Measurements from ENCODE around the gene CD46.
A peak's percentile ranks its signal among the peaks of the same experiment; 100 is the strongest.
"Not testable (repeated sequence)": the region's sequence is repeated elsewhere in the genome, so short reads cannot be mapped to it uniquely, and the experiment has no call there.

Gene CD46

GRCh38 chr1:207742850-207743555, 8.9 kb upstream of the CD46 start:
- in situ Hi-C loops (cut with HindIII; ENCODE audit: low pct_unique_long_range_greater_than_20kb, low sequenced_read_pairs): no loop called here
- DNase-seq (ENCODE audit: low read depth in 1 of 2, low spot score in 1 of 2): no peak
- TF ChIP-seq JUND (IDR thresholded peaks at IDR 0.05; ENCODE audit: low read depth): no peak

DNA sequence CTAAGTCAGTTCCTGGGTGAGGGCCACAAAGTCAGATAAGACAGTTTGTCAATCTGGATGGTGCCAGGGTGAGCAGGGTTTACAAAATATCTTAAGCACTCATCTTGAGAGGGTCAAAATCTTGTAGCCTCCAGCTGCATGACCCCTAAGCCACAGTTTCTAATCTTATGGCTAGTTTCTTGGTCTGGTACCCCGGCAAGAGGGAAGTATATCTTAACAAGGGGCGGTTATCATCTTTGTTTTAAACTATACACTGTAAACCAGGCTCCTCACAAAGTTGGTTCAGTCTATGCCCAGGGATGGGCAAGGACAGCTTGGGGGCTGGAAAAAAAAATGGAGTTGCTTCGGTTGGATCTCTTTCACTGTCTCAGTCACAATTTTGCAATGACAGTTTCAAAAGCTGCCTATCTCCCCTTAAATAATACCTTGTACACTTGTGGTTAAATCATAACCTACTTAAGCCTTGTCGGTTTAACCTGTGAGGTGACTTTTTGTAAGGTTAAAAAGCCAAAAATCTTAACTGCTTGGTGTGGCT, 7.8 kb upstream of the CD46 start:
- TF ChIP-seq JUND (IDR thresholded peaks at IDR 0.05; ENCODE audit: low read depth): no peak
- DNase-seq (ENCODE audit: low read depth in 1 of 2, low spot score in 1 of 2): no peak
- in situ Hi-C loops (cut with HindIII; ENCODE audit: low pct_unique_long_range_greater_than_20kb, low sequenced_read_pairs): no loop called here

GRCh38 chr1:207745285-207745684, 6.6 kb upstream of the CD46 start:
- DNase-seq (ENCODE audit: low read depth in 1 of 2, low spot score in 1 of 2): no peak
- no peak for TF ChIP-seq JUND (IDR thresholded peaks at IDR 0.05; ENCODE audit: low read depth)
- in situ Hi-C loops (cut with HindIII; ENCODE audit: low pct_unique_long_range_greater_than_20kb, low sequenced_read_pairs): no loop called here

DNA sequence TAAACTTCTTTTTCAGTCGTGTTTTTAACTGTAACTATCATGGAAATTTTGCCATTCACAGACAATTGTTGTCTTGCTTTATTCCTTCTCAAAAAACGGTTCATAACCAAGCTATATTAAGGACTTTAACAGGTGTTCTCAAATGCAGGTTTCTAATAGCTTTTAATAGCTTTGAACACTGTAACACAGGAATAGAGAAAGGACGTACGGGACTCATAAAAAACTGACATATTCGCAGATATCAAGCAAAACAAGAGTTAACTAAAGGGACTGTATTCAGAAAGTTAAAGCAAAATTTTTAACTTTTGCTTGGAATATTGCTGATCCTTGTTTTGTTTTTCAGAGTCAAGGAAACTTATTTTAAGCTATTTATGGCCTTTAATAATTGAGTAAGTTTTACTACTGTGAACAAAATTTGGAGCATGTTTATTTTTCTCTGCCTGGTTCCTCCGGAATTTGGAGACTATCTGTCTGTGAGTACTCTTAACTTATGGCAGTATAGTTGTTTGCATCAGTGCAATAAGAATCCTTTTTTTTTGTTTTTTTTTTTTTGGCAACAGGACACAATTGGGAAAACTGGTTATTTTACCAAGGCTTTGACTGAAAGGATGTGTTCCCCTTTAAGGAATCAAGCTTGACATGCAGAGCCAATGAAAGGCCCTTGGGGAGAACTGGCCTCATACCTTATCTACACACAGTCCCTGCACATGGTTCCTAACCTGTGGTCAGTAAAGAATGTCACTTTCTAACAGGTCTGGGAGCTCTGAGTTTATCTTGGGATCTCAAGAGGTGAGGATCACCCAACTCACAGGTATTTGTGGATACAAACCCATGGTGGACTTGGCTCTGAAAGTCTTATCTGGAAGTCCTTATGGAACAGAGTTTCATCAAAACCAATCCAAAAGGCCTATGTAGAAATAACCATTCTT, 5.8 kb upstream of the CD46 start:
- in situ Hi-C loops (cut with HindIII; ENCODE audit: low pct_unique_long_range_greater_than_20kb, low sequenced_read_pairs): no loop called here
- TF ChIP-seq JUND (IDR thresholded peaks at IDR 0.05; ENCODE audit: low read depth): no peak
- peak in 1 of 2 experiments; percentile 84 for DNase-seq (ENCODE audit: low read depth in 1 of 2, low spot score in 1 of 2)

DNA sequence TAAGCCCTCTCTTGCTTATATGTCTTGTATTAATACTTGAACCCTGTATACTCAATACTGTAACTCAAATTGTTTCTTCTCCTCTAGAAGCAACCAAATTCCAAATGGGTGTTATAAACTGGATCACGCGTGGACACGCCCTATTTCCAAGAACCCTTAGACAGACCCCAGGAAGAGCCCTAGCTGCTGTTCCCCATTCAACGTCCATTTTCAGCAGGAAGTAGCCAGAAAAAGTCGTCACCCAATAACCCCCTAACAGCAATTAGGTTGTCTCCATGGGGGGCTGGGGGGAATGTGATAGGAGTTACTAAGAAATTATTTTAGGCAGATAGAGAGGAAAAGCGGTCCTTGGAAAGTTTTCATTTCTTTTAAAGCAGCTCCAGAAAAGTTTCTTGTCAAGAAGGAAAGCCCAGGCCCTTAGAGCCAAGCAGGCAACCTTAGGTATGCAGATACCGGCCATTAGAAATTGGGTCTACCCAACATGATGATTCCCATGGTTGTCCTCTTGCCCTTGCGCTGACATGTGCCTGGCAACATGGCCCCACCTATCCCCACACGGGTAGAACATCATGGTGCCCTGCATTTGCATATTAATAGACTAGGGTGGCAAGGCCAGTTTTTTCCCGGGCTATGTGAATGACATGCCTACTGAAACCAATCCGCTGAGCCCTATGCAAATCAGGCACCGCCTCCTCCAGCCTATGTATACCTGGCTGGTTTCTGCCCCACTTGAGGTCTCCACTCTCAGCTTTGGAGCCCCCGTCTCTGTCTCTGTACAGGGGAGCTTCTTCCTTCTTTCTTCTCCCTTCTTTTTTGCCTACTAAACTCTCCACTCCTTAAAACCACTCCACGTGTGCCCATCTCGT, 4.0 kb upstream of the CD46 start:
- in situ Hi-C loops (cut with HindIII; ENCODE audit: low pct_unique_long_range_greater_than_20kb, low sequenced_read_pairs): no loop called here
- TF ChIP-seq JUND (IDR thresholded peaks at IDR 0.05; ENCODE audit: low read depth): no peak
- peak in 1 of 2 experiments; percentile 91 for DNase-seq (ENCODE audit: low read depth in 1 of 2, low spot score in 1 of 2)

DNA sequence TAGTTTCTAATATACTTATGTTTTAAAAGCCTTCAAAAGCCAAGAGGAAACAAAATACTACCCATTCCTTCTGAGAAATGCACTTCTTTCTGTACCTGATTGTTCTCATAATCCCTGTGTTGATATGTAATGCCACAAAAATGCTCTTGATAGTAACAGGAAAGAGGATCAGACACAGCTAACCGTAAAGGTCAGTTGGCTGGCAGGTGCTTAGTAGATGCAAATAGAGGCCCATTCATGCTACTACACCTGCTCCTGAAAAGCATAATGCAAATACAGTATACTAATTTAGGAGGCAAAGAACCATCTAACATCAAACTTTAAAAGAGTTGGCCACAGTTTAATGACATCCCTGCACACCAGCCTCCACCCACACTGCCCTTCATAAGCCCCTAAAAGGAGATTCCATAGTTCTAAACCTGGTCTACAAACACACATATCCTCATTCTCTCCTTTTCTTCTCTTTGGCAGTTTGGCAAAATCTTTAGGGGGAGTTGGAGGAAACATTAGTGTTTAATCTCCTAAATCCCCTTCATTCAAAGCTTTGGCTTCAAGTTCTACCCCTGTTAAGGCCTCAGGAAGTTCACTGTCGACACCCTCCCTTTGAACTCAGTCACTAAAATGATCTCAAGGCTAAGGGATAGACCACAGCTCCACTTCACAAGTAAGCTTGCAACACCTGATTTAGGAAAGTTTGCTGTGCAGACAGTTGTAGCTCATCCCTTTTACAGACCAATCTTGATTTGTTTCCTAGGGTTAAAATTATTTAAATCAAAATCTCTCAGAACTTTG, 2.9 kb upstream of the CD46 start:
- TF ChIP-seq JUND (IDR thresholded peaks at IDR 0.05; ENCODE audit: low read depth): no peak
- peak in 1 of 2 experiments; percentile 15 for DNase-seq (ENCODE audit: low read depth in 1 of 2, low spot score in 1 of 2)
- in situ Hi-C loops (cut with HindIII; ENCODE audit: low pct_unique_long_range_greater_than_20kb, low sequenced_read_pairs): no loop called here

DNA sequence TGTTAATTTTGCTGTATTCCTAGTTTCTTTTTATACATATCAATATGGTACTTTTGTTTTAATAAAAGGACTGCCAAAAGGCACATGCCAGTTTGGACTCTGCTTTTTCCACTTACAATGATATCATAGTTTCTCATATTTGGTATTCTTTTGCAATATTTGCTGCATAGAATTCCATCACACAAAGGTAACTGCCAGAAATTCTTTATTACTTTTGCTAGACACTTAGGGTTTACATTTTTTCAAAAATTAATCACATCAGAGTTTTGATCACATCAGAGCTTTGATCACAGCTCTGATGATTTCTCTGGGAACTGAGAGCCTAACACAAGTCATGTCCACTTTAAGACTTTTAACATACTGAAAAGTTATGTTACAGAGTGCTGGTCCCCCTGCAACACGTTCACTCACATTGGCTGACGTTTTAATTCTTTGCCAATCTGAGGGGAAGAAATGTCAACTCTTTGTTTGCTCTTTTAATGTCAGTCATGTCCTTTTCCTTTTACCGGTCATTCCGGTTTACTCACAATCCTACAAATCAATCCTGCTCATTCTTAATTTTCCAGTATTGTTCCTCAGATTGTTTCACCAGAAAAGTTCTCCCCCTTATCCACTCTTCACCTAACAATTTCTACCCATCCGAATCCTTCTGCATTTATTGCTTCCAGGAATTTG, 1.1 kb upstream of the CD46 start:
- in situ Hi-C loops (cut with HindIII; ENCODE audit: low pct_unique_long_range_greater_than_20kb, low sequenced_read_pairs): no loop called here
- DNase-seq (ENCODE audit: low read depth in 1 of 2, low spot score in 1 of 2): peak in 1 of 2 experiments; percentile 93
- 0 out of 2 replicates have a peak, but pooled peaks have one; percentile 44 for TF ChIP-seq JUND (IDR thresholded peaks at IDR 0.05; ENCODE audit: low read depth)

GRCh38 chr1:207751463-207751789, 428 bp upstream of the CD46 start:
- in situ Hi-C loops (cut with HindIII; ENCODE audit: low pct_unique_long_range_greater_than_20kb, low sequenced_read_pairs); DNase-seq (ENCODE audit: low read depth in 1 of 2, low spot score in 1 of 2): not testable (repeated sequence)

DNA sequence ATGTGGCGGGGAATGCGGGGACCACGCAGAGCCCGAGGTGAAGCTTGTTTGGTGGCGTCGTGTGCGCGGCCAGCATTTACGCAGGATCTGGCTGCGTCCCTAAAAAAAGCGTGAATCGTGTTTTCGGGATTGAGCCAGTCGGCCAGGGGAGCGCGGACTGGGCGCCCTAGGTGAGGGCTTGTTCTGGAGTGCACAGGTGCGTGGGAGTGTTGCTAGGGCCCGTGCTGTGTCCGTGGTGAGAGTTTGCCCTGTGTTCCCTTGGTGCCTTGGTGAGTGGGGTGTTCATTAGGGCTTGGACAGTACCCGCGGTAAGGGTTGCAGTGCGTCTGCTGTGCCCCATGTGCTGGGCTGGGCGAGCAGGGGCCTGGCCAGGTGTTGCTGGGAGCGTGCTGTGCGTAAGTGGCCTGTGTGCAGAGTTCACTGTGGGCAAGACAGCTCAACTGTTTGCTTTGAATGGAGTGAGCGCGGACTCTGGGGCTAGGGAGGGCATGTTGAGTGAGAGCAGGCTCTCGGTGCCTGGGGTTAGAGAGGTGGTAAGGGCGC, 673 bp downstream of the CD46 start:
- DNase-seq (ENCODE audit: low read depth in 1 of 2, low spot score in 1 of 2): peak in 1 of 2 experiments; percentile 69
- in situ Hi-C loops (cut with HindIII; ENCODE audit: low pct_unique_long_range_greater_than_20kb, low sequenced_read_pairs): no loop called here
- no peak for TF ChIP-seq JUND (IDR thresholded peaks at IDR 0.05; ENCODE audit: low read depth)

- TF ChIP-seq JUND (IDR thresholded peaks at IDR 0.05; ENCODE audit: low read depth): no peak
- no peak for DNase-seq (ENCODE audit: low read depth in 1 of 2, low spot score in 1 of 2)
- in situ Hi-C loops (cut with HindIII; ENCODE audit: low pct_unique_long_range_greater_than_20kb, low sequenced_read_pairs): no loop called here
Observed at GRCh38 chr1:207753611-207754010, 1.8 kb downstream of the CD46 start.

DNA sequence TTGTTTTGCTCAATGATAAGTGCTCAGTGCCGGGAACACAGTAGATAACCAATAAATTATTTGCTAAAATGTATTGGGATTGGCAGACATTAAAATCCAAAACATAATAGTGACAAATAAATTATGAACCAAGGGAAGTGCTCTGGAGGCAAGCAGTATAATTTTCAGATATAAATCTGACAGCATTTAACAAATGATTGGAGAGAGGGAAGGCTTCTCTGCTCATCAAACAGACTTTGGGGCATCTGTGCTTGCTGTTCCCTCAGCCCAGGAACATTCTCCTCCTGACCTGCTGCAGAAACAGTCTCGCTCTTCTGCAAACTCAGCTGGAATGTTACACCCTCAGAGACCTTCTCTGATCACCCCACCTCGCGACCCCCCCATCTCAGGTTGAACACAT, 2.2 kb downstream of the CD46 start:
- TF ChIP-seq JUND (IDR thresholded peaks at IDR 0.05; ENCODE audit: low read depth): no peak
- in situ Hi-C loops (cut with HindIII; ENCODE audit: low pct_unique_long_range_greater_than_20kb, low sequenced_read_pairs): no loop called here
- DNase-seq (ENCODE audit: low read depth in 1 of 2, low spot score in 1 of 2): no peak
